Endometrial microvascular endothelial cells (primary cell): ENCODE results near the gene CHP2. TPM values are rescaled to one million over a fixed set of nuclear protein-coding genes. Genes with fewer than 3 reads are reported as not detected.
"Not testable (repeated sequence)": the region's sequence is repeated elsewhere in the genome, so short reads cannot be mapped to it uniquely, and the experiment has no call there.

Experiments
- in situ Hi-C: cut with HindIII; loops from 2 replicates; pipeline ENCODE4 v1.10.0; 2017; ENCODE audit warnings: low sequenced_read_pairs, low pct_unique_long_range_greater_than_20kb; ENCODE audit errors: inconsistent ontology term
- total RNA-seq: library from RNA; depleted of rRNA; stranded (reverse); fragments of >200 nt; gene quantifications from one replicate; pipeline ENCODE4 v1.2.3, GENCODE V29; 2015; ENCODE audit errors: inconsistent ontology term

CHP2 gene
- total RNA-seq = not detected

DNA sequence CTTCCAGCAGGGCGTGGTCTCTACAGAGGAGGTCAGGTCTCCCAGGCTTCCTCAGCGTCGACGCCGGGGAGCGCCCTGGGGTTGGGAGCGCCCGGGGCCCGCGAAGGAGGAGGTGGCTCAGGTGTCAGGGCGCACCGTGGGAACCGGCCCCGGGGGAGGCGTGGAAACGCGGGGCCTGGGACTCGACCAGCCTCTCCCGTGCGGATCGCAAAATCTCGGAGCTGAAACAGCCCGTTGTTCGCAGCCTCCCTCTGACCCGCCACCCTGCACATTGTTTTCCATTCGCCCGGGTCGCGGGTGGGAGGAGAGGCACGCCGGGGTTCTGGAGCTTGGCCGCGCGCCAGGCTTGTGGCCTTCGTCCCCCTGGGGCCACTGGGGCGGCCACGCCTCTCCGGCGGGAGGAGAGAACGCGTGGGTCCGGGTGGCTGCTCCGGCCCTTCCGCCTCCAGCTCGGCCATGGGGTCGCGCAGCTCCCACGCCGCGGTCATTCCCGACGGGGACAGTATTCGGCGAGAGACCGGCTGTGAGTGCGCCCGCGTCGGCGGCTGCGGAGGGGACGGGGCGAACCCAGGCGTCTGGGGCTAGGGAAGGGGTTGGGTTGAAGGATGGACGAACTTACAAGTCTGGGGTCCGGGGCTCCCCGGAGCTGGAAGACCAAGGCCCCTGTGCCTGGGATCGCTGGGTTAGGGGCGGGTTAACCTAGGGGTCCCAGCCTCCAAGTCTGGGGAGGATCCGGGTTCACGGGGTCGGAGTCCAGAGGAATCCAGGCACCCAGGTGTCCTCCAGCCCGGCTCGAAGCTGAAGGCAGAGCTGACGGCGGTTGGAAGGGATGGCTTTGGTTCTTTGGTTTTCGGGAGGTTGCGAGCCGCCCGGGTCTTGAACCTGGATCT lies at the start of gene CHP2:
Gene CHP2 (plus strand): TSS at position 433 of the 890 bp plus-strand sequence. CDS start 24 bp downstream, at position 457.
- in situ Hi-C loops = no loop called here

- in situ Hi-C loops = no loop called here
These were observed 49.3 kb upstream of the CHP2 start for GRCh38 chr16:23705517-23705902.

GRCh38 chr16:23706439-23706838 lies 48.4 kb upstream of the CHP2 start:
- in situ Hi-C loops = no loop called here

DNA sequence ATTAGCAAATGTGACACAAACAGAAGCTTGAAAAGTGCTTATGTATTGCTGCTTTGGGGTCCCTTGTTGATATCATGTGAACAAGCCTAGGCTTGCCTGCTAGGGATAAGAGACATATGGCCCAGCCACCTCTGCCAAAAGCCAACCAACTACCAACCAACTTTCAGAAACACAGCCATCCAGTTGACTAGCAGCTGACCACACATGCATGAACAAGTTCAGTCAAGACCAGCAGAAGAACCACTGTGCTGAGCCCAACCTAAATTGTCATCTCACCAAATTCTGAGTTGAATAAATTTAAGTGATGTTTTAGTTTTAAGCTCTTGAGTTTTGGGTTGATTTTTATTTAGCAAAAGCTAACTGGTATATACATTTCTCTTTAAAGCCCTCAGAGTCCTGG lies 45.3 kb upstream of the CHP2 start:
- in situ Hi-C loops = no loop called here

DNA sequence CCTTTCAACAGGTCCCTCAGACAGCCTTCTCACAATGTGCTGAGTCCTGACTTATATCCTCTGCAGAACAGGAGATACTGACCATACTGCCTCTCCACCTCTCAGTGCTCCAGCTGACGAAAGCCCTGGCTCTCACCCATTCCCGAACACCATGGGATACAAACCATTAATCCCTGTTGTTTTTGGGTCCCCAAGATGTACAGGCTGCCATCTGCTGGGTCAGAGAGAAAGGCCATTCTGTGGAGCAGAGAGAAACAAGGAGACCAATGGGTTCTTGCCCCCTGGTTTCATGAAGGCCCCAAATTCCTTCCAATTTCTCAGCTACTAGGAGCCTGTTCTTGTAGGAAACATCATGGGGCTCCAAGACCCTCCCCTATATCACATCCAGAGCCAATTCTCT lies 44.8 kb upstream of the CHP2 start:
- in situ Hi-C loops = no loop called here

- in situ Hi-C loops = no loop called here
These were observed 44.3 kb upstream of the CHP2 start for GRCh38 chr16:23710504-23710903.

DNA sequence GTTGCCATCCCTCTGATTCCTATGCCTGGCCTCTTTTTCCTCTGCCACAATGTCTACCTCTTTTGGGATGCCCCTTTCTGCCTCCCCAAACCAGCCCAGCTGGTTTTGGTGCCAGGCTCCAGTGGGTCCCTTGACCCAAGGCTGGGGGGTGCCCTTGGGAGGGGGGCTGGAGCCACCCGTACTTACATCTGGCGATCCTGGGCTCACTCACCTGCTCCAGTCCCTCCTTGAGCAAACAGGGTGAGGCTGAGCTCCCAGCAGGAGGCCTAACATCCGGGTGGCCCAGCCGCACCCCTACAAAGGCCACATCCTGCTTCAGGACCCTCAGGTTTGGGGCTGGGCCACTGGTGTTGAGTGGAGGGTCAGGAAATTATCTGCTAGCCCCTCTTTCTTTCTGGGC lies 43.0 kb upstream of the CHP2 start:
- in situ Hi-C loops = no loop called here

GRCh38 chr16:23712976-23713375 lies 41.9 kb upstream of the CHP2 start, which contains the start of gene ERN2:
Gene ERN2, minus strand, starts transcription at chr16:23713222. Its CDS starts 35 bp downstream, at chr16:23713187.
- in situ Hi-C loops = no loop called here

- in situ Hi-C loops = no loop called here
These were observed 38.3 kb upstream of the CHP2 start for GRCh38 chr16:23716484-23716883.

DNA sequence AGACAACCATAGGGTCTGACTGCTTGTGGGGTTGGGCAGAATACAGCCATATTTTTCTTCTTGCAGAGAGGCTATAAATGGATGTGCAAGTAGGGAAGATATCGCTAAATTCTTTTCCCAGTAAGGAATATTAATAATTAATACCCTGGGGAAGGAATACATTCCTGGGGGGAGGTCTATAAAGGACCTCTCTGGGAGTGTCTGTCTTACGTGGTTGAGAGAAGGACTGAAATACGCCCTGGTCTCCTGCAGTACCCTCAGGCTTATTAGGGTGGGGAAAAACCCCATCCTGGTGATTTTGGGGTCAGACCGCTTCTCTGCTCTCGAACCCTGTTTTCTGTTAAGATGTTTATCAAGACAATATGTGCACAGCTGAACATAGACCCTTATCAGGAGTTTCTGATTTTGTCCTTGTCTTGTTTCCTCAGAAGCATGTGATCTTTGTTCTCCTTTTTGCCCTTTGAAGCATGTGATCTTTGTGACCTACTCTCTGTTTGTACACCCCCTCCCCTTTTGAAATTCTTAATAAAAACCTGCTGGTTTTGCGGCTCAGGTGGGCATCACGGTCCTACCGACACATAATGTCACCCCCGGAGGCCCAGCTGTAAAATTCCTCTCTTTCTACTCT lies 32.1 kb upstream of the CHP2 start:
- in situ Hi-C loops = not testable (repeated sequence)

GRCh38 chr16:23724096-23724784 lies 30.6 kb upstream of the CHP2 start:
- in situ Hi-C loops = no loop called here

DNA sequence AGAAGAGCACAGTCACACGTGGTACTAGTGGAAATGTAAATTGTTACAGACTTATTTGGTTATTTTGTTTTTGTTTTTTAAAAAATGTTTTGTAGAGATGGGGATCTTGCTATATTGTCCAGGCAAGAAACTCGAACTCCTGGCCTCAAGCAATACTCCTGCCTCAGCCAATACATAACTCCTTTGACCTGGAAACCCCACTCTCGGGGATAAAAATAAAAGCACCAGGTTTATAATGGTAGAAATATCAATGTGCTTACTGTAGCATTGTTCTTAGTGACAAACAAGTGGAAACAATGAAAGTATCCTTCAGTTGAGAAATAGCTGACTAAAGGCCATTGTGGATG lies 30.1 kb upstream of the CHP2 start:
- in situ Hi-C loops = no loop called here

GRCh38 chr16:23726710-23727109 lies 28.1 kb upstream of the CHP2 start:
- in situ Hi-C loops = no loop called here

DNA sequence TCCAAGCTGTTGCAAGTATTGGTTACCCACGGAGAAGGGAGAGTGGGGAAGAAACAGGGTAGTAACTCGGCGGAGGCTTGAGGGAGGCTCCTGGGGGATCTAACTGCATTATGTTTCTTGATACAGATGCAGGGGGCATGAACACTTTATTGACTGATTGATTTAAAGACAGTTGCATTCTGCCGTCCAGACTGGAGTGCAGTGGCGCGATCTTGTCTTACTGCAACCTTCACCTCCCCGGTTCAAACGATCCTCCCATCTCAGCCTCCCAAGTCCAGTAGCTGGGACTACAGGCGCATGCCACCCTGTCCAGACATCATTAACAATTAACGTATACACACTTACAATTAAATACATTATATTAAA lies 26.7 kb upstream of the CHP2 start:
- in situ Hi-C loops = no loop called here

- in situ Hi-C loops = no loop called here
These were observed 25.1 kb upstream of the CHP2 start for GRCh38 chr16:23729503-23730424.

DNA sequence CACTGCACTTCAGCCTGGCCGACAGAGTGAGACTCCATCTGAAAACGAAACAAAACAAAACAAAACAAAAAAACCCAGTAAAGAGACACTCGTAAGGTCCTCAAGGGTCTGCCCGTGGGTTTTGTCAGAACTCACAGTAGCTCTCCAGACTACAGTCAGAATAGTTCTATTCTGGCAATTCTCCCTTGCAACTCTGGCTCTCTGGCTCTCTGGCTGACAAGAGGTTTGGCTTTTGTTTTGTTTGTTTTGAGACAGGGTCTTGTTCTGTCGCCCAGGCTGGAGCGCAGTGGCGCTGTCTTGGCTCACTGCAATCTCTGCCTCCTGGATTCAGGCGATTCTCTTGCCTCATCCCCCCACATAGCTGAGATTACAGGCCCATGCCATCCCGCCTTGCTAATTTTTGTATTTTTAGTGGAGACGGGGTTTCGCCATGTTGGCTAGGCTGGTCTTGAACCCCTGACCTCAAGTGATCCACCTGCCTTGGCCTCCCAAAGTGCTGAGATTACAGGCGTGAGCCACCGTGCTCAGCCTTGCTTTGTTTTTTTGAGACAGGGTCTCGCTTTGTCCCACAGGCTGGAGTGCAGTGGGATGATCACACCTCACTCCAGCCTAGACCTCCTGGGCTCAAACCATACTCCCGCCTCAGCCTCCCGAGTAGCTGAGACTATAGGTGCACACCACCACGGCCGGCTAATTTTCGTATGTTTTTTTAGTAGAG lies 20.5 kb upstream of the CHP2 start:
- in situ Hi-C loops = no loop called here

DNA sequence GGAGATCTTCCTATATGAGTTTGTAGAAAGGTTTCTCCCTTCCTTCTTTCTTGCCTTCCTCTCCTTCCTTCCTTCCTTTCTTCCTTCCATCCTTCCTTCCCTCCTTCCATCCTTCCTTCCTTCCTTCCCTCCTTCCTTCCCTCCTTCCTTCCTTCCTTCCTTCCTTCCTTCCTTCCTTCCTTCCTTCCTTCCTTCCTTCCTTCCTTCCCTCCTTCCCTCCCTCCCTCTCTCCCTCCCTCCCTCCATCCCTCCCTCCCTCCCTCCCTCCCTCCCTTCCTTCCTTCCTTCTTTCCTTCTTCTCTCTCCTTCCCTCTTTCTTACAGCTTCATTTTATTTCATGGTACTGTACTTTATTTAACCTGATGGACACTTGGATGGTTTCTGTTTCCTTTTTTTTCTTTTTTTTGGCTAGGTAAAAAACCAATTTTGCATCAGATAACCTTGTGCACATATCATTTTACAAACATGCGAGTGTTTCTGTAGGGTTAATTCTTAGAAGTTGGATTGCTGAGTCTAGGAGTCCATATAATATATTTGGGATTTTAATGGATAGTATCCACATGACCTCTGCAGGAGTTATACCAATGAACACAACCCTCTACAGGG lies 17.3 kb upstream of the CHP2 start:
- in situ Hi-C loops = not testable (repeated sequence)

DNA sequence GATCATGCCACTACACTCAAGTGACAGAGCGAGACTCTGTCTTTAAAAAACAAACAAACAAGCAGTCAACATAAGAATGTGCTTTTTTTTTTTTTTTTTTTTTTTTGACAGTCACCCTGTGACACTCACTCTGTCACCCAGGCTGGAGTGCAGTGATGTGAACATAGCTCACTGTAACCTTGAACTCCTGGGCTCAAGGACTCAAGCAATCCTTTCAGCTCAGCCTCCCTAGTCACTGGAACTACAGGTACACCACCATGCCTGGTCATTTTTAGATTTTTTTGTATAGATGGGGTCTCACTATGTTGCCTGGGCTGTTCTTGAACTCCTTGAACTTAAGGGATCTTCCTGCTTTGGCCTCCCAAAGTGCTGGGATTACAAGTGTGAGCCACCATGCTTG lies 15.3 kb upstream of the CHP2 start:
- in situ Hi-C loops = no loop called here
